Measurements from ENCODE around the gene ITGAL. TPM values are rescaled to one million over a fixed set of nuclear protein-coding genes. Genes with fewer than 3 reads are reported as not detected.
"Not testable (repeated sequence)": the region's sequence is repeated elsewhere in the genome, so short reads cannot be mapped to it uniquely, and the experiment has no call there.

The ITGAL gene
- total RNA-seq, 2 donors from 2014 or later: 1.3 to 9.2 TPM

- H3K9me3 ChIP-seq: no peaks in the 10 kb centered on the region
- WGBS, 2 donors: 0% methylated on average over 34 to 58 of the region's 59 CpGs
- H3K27me3 ChIP-seq: no peaks in the 10 kb centered on the region
- peak in 6 of 7 experiments; percentile 24 to 41 (median 34) for TF ChIP-seq CTCF (IDR thresholded peaks at IDR 0.05)
- peak; percentile 93 to 99 (median 99) for TF ChIP-seq POLR2A (IDR thresholded peaks at IDR 0.05)
- intact Hi-C loops (cut with DNase I): no loop called here
- H3K4me3 ChIP-seq: peak within 1 kb of the TSS; percentile 21 to 82
- peaks cover 60% of the 10 kb centered on the region for H3K4me1 ChIP-seq
- no peaks in the 10 kb centered on the region for H3K36me3 ChIP-seq (replicated peaks in 1 of 2; ENCODE audit: insufficient read depth in 1 of 2, low read depth in 2 of 2)
- H3K27ac ChIP-seq: peak within 1 kb of the TSS; percentile 73 to 98 (median 88)
- DNase-seq (peak; percentile 98 to 100 (median 98)), ATAC-seq (peak; percentile 93)
These were observed 26.9 kb upstream of the ITGAL start, which contains the start of gene SEPHS2 for GRCh38 chr16:30445408-30446202. Gene SEPHS2, minus strand, starts transcription at chr16:30445874. Its CDS starts 147 bp downstream, at chr16:30445727.

GRCh38 chr16:30446203-30446595 lies 26.3 kb upstream of the ITGAL start:
- 53 to 58% methylated on average over 10 of the region's 10 CpGs for WGBS, 2 donors
- intact Hi-C loops (cut with DNase I): no loop called here
- Histone ChIP-seq H3K27me3 (no peaks in the 10 kb centered on the region), H3K4me3 (no peak overlapping the region), H3K27ac (peak overlapping the region; percentile 73 to 98 (median 88)), H3K36me3 (replicated peaks in 1 of 2; ENCODE audit: insufficient read depth in 1 of 2, low read depth in 2 of 2) (no peaks in the 10 kb centered on the region), H3K9me3 (no peaks in the 10 kb centered on the region), H3K4me1 (peaks cover 60% of the 10 kb centered on the region)
- ATAC-seq (no peak), DNase-seq (no peak)
- no peak for TF ChIP-seq POLR2A (IDR thresholded peaks at IDR 0.05)
- no peak for TF ChIP-seq CTCF (IDR thresholded peaks at IDR 0.05)

- 15 to 29% methylated on average over 12 of the region's 12 CpGs for WGBS, 2 donors
These were observed 24.9 kb upstream of the ITGAL start for GRCh38 chr16:30447512-30448226.

GRCh38 chr16:30449116-30449435 lies 23.5 kb upstream of the ITGAL start:
- Histone ChIP-seq H3K36me3 (replicated peaks in 1 of 2; ENCODE audit: insufficient read depth in 1 of 2, low read depth in 2 of 2) (no peaks in the 10 kb centered on the region), H3K4me1 (peaks cover 47% of the 10 kb centered on the region), H3K27me3 (no peaks in the 10 kb centered on the region), H3K4me3 (no peak overlapping the region), H3K9me3 (no peaks in the 10 kb centered on the region), H3K27ac (no peak overlapping the region)
- TF ChIP-seq POLR2A (IDR thresholded peaks at IDR 0.05) (no peak), CTCF (IDR thresholded peaks at IDR 0.05) (no peak)
- intact Hi-C loops (cut with DNase I): no loop called here
- 88 to 91% methylated on average over 3 of the region's 3 CpGs for WGBS, 2 donors
- ATAC-seq (no peak), DNase-seq (no peak)

More at GRCh38 chr16:30447512-30448226, 24.9 kb upstream of the ITGAL start:
- Histone ChIP-seq H3K36me3 (replicated peaks in 1 of 2; ENCODE audit: insufficient read depth in 1 of 2, low read depth in 2 of 2) (no peaks in the 10 kb centered on the region), H3K4me1 (peaks cover 60% of the 10 kb centered on the region), H3K4me3 (no peak overlapping the region), H3K27me3 (no peaks in the 10 kb centered on the region), H3K9me3 (no peaks in the 10 kb centered on the region), H3K27ac (peak overlapping the region; percentile 50 to 98 (median 88))
- peak; percentile 58 for ATAC-seq
- intact Hi-C loops (cut with DNase I): no loop called here
- TF ChIP-seq POLR2A (IDR thresholded peaks at IDR 0.05) (peak in 1 of 3 donors; percentile 22), CTCF (IDR thresholded peaks at IDR 0.05) (no peak)
- peak in 2 of 4 donors; percentile 13 to 30 for DNase-seq

GRCh38 chr16:30452709-30453580 lies 19.6 kb upstream of the ITGAL start:
- not testable (repeated sequence) for H3K4me3 ChIP-seq

More at GRCh38 chr16:30452709-30453580, 19.6 kb upstream of the ITGAL start:
- DNase-seq; H3K27ac ChIP-seq; ATAC-seq; H3K36me3 ChIP-seq (replicated peaks in 1 of 2; ENCODE audit: insufficient read depth in 1 of 2, low read depth in 2 of 2); H3K27me3 ChIP-seq; intact Hi-C loops (cut with DNase I); H3K9me3 ChIP-seq: not testable (repeated sequence)
- WGBS, 2 donors: 64 to 67% methylated on average over 20 of the region's 20 CpGs
- H3K4me1 ChIP-seq: peaks cover 17% of the 10 kb centered on the region
